Measurements from ENCODE around the gene MAGI2. TPM values are rescaled to one million over a fixed set of nuclear protein-coding genes. Genes with fewer than 3 reads are reported as not detected.
A peak's percentile ranks its signal among the peaks of the same experiment; 100 is the strongest.

Gene MAGI2
- total RNA-seq, 6 experiments from 2014 or later: 7.1 to 9.8 (median 8.5) TPM

DNA sequence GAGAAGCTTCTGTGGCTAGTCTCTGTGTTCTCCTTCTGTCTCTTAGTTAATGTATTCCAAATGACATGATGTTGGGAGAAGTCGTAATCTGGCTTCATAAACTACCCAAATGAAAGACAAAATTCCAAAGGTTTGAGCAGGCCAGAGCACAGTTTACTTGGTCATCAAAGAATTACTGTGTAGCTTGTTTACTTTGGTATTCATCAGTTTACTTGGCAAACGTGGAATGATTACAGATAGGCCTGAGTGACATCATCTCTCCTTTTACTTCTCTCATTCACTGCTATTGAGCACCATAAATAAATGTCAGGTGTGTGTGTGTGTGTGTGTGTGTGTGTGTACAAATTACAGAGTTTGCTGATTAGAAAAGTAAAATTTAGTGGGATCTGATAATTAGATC lies 1327.6 kb downstream of the MAGI2 start:
- Mint-ChIP-seq H3K4me1 (ENCODE audit: low read depth) (peaks cover 20% of the 10 kb centered on the region), H3K9me3 (no peaks in the 10 kb centered on the region), H3K4me3 (no peak overlapping the region), H3K27ac (peak overlapping the region; percentile 27), H3K27me3 (ENCODE audit: insufficient read depth) (no peaks in the 10 kb centered on the region), H3K36me3 (ENCODE audit: low read depth) (no peaks in the 10 kb centered on the region)
- peak; percentile 78 for DNase-seq
- TF ChIP-seq CTCF (IDR thresholded peaks at IDR 0.05): no peak

GRCh38 chr7:78124216-78124615 lies 1329.3 kb downstream of the MAGI2 start:
- no peak for TF ChIP-seq CTCF (IDR thresholded peaks at IDR 0.05)
- no peaks in the 10 kb centered on the region for H3K27me3 Mint-ChIP-seq (ENCODE audit: insufficient read depth)
- H3K4me3 Mint-ChIP-seq: no peak overlapping the region
- no peaks in the 10 kb centered on the region for H3K9me3 Mint-ChIP-seq
- no peak for DNase-seq
- H3K4me1 Mint-ChIP-seq (ENCODE audit: low read depth): peaks cover 20% of the 10 kb centered on the region
- no peak overlapping the region for H3K27ac Mint-ChIP-seq
- H3K36me3 Mint-ChIP-seq (ENCODE audit: low read depth): no peaks in the 10 kb centered on the region

GRCh38 chr7:78121888-78122287 lies 1331.6 kb downstream of the MAGI2 start:
- no peak for TF ChIP-seq CTCF (IDR thresholded peaks at IDR 0.05)
- no peak overlapping the region for H3K27ac Mint-ChIP-seq
- no peaks in the 10 kb centered on the region for H3K36me3 Mint-ChIP-seq (ENCODE audit: low read depth)
- peaks cover 20% of the 10 kb centered on the region for H3K4me1 Mint-ChIP-seq (ENCODE audit: low read depth)
- H3K9me3 Mint-ChIP-seq: no peaks in the 10 kb centered on the region
- H3K27me3 Mint-ChIP-seq (ENCODE audit: insufficient read depth): no peaks in the 10 kb centered on the region
- no peak for DNase-seq
- no peak overlapping the region for H3K4me3 Mint-ChIP-seq

GRCh38 chr7:78118470-78118869 lies 1335.0 kb downstream of the MAGI2 start:
- Mint-ChIP-seq H3K27me3 (ENCODE audit: insufficient read depth) (no peaks in the 10 kb centered on the region), H3K4me3 (no peak overlapping the region), H3K9me3 (no peaks in the 10 kb centered on the region), H3K27ac (no peak overlapping the region), H3K36me3 (ENCODE audit: low read depth) (no peaks in the 10 kb centered on the region), H3K4me1 (ENCODE audit: low read depth) (peaks cover 11% of the 10 kb centered on the region)
- TF ChIP-seq CTCF (IDR thresholded peaks at IDR 0.05): no peak
- DNase-seq: no peak

DNA sequence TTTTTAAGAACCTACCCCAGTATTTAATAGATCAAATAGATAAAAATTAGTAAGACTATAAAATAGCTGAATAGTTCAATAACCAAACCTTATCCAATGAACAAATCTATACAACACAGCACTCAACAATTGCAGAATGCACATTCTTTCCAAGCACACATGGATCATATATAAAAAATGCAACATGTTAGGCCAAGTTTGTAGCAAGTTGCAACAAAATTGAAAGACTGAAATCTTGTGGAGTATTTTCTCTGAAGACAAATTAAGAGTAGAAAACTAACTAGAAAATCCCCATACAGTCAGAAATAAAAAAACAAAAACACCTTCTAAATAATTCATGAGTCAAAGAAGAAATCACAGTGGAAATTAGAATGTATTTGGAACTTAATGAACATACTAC lies 1337.6 kb downstream of the MAGI2 start:
- Mint-ChIP-seq H3K27me3 (ENCODE audit: insufficient read depth) (no peaks in the 10 kb centered on the region; the same call in 1 of the 2 replicates), H3K4me1 (ENCODE audit: low read depth) (peaks cover 11% of the 10 kb centered on the region), H3K9me3 (no peaks in the 10 kb centered on the region), H3K4me3 (no peak overlapping the region), H3K27ac (no peak overlapping the region), H3K36me3 (ENCODE audit: low read depth) (no peaks in the 10 kb centered on the region)
- DNase-seq: no peak
- no peak for TF ChIP-seq CTCF (IDR thresholded peaks at IDR 0.05)

- no peaks in the 10 kb centered on the region; the same call in 1 of the 2 replicates for H3K27me3 Mint-ChIP-seq (ENCODE audit: insufficient read depth)
- DNase-seq: no peak
- no peak overlapping the region for H3K4me3 Mint-ChIP-seq
- no peak overlapping the region for H3K27ac Mint-ChIP-seq
- no peaks in the 10 kb centered on the region for H3K36me3 Mint-ChIP-seq (ENCODE audit: low read depth)
- TF ChIP-seq CTCF (IDR thresholded peaks at IDR 0.05): no peak
- peaks cover 11% of the 10 kb centered on the region for H3K4me1 Mint-ChIP-seq (ENCODE audit: low read depth)
- H3K9me3 Mint-ChIP-seq: no peaks in the 10 kb centered on the region
Observed at GRCh38 chr7:78114993-78115392, 1338.5 kb downstream of the MAGI2 start.

All from HFFc6 (cell line).